Measurements from ENCODE around the gene PIP4K2A. TPM values are rescaled to one million over a fixed set of nuclear protein-coding genes. Genes with fewer than 3 reads are reported as not detected.

The PIP4K2A gene
- total RNA-seq, 1 donor from 2014 or later = 44.1 TPM

GRCh38 chr10:22561909-22562308 lies 152.5 kb downstream of the PIP4K2A start:
- no peak overlapping the region for H3K27ac Mint-ChIP-seq (ENCODE audit: unreplicated experiment)
- H3K4me1 Mint-ChIP-seq (ENCODE audit: low read depth) = peaks cover 15% of the 10 kb centered on the region
- DNase-seq (ENCODE audit: low spot score) = no peak
- TF ChIP-seq CTCF (IDR thresholded peaks at IDR 0.05) = no peak
- H3K4me3 Mint-ChIP-seq (ENCODE audit: unreplicated experiment) = no peak overlapping the region
- H3K36me3 Mint-ChIP-seq (ENCODE audit: low read depth) = peaks cover 23% of the 10 kb centered on the region
- H3K27me3 Mint-ChIP-seq (ENCODE audit: low read depth) = no peaks in the 10 kb centered on the region
- H3K9me3 Mint-ChIP-seq (ENCODE audit: low read depth) = no peaks in the 10 kb centered on the region

- TF ChIP-seq CTCF (IDR thresholded peaks at IDR 0.05) = no peak
- peaks cover 15% of the 10 kb centered on the region for H3K4me1 Mint-ChIP-seq (ENCODE audit: low read depth)
- peak overlapping the region; percentile 39 for H3K27ac Mint-ChIP-seq (ENCODE audit: unreplicated experiment)
- no peaks in the 10 kb centered on the region for H3K9me3 Mint-ChIP-seq (ENCODE audit: low read depth)
- no peaks in the 10 kb centered on the region for H3K27me3 Mint-ChIP-seq (ENCODE audit: low read depth)
- H3K36me3 Mint-ChIP-seq (ENCODE audit: low read depth) = peaks cover 14% of the 10 kb centered on the region
- no peak for DNase-seq (ENCODE audit: low spot score)
- H3K4me3 Mint-ChIP-seq (ENCODE audit: unreplicated experiment) = no peak overlapping the region
These were observed 153.5 kb downstream of the PIP4K2A start for GRCh38 chr10:22560913-22561239.

DNA sequence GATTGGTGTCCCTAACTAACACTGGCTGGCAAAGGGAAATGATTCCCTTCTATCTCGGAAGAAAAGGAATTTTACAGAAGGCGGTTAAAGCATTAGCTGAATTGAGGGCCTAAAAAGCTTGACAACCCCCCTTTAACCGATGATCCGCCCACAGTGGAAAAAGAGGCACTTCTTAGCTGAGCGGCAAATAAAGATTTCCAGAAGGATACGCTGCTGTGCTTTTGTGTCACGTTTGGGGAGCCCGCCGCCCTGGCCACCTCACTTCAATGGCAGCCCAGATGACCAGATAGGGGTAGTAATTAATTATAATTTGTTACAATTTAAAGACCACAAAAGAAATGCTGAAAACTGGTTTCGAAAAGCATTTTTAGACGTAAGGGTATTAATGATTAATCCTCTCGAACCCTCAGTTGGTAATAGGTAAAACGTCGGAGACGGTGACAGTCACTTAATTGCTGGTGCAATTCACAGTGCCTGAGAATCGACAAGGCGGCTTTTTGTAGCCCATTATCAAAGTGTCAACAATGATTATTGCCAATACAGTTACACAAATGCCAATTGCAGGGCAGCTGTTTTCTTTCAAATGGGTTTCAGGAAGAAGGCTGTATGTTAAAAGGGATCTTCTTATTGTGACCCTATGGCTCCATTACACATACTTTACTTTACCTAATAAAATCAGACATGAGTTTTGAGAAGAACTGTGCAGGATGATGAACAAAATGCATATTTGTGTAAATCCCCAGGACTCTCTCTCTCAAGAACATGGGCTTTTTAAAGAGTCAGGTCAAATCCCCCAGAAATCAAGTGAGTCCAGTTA lies 154.1 kb downstream of the PIP4K2A start:
- Mint-ChIP-seq H3K27ac (ENCODE audit: unreplicated experiment) (no peak overlapping the region), H3K27me3 (ENCODE audit: low read depth) (no peaks in the 10 kb centered on the region), H3K9me3 (ENCODE audit: low read depth) (no peaks in the 10 kb centered on the region), H3K4me3 (ENCODE audit: unreplicated experiment) (no peak overlapping the region), H3K36me3 (ENCODE audit: low read depth) (peaks cover 14% of the 10 kb centered on the region), H3K4me1 (ENCODE audit: low read depth) (peaks cover 15% of the 10 kb centered on the region)
- DNase-seq (ENCODE audit: low spot score) = no peak
- no peak for TF ChIP-seq CTCF (IDR thresholded peaks at IDR 0.05)

DNA sequence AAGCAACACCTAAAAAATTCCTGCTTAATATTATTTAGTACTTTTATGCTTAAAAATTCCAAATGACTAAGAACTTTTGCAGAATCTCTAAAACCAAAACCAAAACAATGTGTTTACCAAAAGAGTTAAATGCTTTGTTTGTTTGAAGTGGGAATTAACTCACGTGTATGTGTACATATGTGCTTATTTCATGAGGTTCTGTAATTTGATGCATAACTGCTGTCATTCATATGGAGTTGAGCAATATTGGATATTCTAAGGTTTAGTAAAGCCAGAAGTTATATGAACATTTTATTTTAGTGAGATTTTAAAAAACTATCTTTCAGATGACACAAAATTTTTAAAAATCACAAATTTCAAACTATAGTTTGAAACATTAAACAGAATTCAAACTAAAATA lies 157.1 kb downstream of the PIP4K2A start:
- DNase-seq (ENCODE audit: low spot score) = no peak
- H3K4me1 Mint-ChIP-seq (ENCODE audit: low read depth) = peaks cover 38% of the 10 kb centered on the region
- no peaks in the 10 kb centered on the region for H3K27me3 Mint-ChIP-seq (ENCODE audit: low read depth)
- no peak for TF ChIP-seq CTCF (IDR thresholded peaks at IDR 0.05)
- no peak overlapping the region for H3K4me3 Mint-ChIP-seq (ENCODE audit: unreplicated experiment)
- H3K27ac Mint-ChIP-seq (ENCODE audit: unreplicated experiment) = no peak overlapping the region
- no peaks in the 10 kb centered on the region for H3K9me3 Mint-ChIP-seq (ENCODE audit: low read depth)
- peaks cover 2% of the 10 kb centered on the region for H3K36me3 Mint-ChIP-seq (ENCODE audit: low read depth)

- H3K9me3 Mint-ChIP-seq (ENCODE audit: low read depth) = no peaks in the 10 kb centered on the region
- peaks cover 39% of the 10 kb centered on the region for H3K4me1 Mint-ChIP-seq (ENCODE audit: low read depth)
- H3K36me3 Mint-ChIP-seq (ENCODE audit: low read depth) = peaks cover 2% of the 10 kb centered on the region
- no peak for TF ChIP-seq CTCF (IDR thresholded peaks at IDR 0.05)
- DNase-seq (ENCODE audit: low spot score) = no peak
- no peak overlapping the region for H3K27ac Mint-ChIP-seq (ENCODE audit: unreplicated experiment)
- no peaks in the 10 kb centered on the region for H3K27me3 Mint-ChIP-seq (ENCODE audit: low read depth)
- no peak overlapping the region for H3K4me3 Mint-ChIP-seq (ENCODE audit: unreplicated experiment)
These were observed 157.6 kb downstream of the PIP4K2A start for GRCh38 chr10:22556774-22557173.

Data from chondrocyte (in vitro differentiated cells).